Tibial artery (tissue), 4 donors: ENCODE data around the gene GPC6.

Experiments used
- DNase-seq, 2 donors: peaks; one replicate each; pipeline ENCODE4 v3.0.0-alpha.2; 2019
- H3K27ac ChIP-seq, 2 donors: fragments of 200-600 bp; sonication (generic) in 1 of 2; 1 replicate in 1 of 2; 2 replicates in 1 of 2; pipeline ENCODE4 v1.5.1; 2018 to 2019; ENCODE audit warnings: mild to moderate bottlenecking in 1 of 2
- H3K27me3 ChIP-seq, 2 donors: fragments of 200-600 bp; sonication (generic) in 1 of 2; one replicate each; pipeline versions ENCODE4 v1.5.1 to v1.6.0; 2016 to 2019
- H3K36me3 ChIP-seq, 3 donors: fragments of 200-600 bp; sonication (generic) in 2 of 3; one replicate each; pipeline ENCODE4 v1.5.1; 2016 to 2019; ENCODE audit warnings: mild to moderate bottlenecking in 2 of 3
- H3K4me1 ChIP-seq, 4 donors: fragments of 200-600 bp; sonication (generic) in 2 of 4; 1 replicate in 3 of 4; 2 replicates in 1 of 4; pipeline ENCODE4 v1.5.1; 2016 to 2019
- H3K4me3 ChIP-seq, 2 donors: fragments of 200-600 bp; sonication (generic) in 1 of 2; 1 replicate in 1 of 2; 2 replicates in 1 of 2; pipeline ENCODE4 v1.5.1; 2018 to 2019; ENCODE audit warnings: mild to moderate bottlenecking in 2 of 2
- H3K9me3 ChIP-seq, 3 donors: fragments of 200-600 bp; sonication (generic) in 1 of 3; one replicate each; pipeline ENCODE4 v1.5.1; 2016 to 2019
- CTCF ChIP-seq, 2 experiments: fragments of 200-600 bp in 1 of 2; fragments of 450-650 bp in 1 of 2; IDR thresholded peaks; one replicate each; pipeline ENCODE4 v1.5.1; 2017 to 2019; ENCODE audit warnings: antibody characterized with exemption in 2 of 2, mild to moderate bottlenecking in 1 of 2, moderate library complexity in 1 of 2
- intact Hi-C: fragments of 100-400 bp; cut with DNase I; formaldehyde crosslinking; loops from one replicate; pipeline ENCODE4 v1.15.0; 2023; ENCODE audit warnings: low total_unique reads

The GPC6 gene

DNA sequence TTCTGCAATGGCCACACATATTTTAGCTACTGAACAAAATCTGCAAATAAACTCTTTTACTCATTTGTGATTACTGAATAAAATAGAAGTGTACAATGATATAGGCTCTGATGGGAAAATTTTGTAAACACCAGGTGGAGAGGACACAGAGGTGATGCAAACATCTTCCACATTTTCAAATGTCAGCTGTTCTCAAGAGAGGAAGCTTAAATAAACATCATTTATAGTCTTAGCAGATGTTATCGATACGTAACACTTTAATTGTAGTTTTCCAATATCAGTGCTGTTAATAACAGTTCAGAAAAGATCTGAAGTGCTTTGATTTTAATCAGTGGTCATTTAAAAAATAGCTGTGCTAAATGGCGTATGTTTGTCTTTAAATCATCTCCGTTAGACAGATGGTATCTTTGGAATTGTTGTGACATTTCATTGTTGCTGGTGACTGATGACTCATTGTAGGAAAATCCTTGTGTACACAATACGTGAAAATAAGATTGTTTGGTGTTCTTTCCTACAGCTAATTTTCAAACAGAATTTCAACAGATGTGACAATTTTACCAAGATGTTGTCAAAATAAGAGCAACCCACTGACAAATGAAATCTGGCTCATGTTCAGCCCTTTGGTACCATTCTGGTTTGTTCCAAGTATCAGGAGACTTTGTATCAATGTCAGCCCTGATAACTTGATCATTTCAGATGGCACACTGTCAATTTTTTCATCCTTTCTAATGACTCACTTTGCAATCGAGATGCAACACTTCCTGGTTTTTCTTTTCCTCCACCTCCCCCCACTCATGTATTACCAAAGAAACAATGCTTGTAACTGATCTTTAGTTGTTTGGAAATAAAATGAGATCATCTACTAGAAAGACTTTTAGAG is 736.9 kb downstream of the GPC6 start:
- intact Hi-C loops = no loop called here
- Histone ChIP-seq H3K4me1 (peaks cover 0 to 8% (median 0%) of the 10 kb centered on the region in 4 donors), H3K36me3 (no peaks in the 10 kb centered on the region), H3K27me3 (no peaks in the 10 kb centered on the region), H3K27ac (no peak overlapping the region), H3K4me3 (no peak overlapping the region), H3K9me3 (no peaks in the 10 kb centered on the region)
- no peak for DNase-seq
- TF ChIP-seq CTCF (IDR thresholded peaks at IDR 0.05) = no peak

- no peak for TF ChIP-seq CTCF (IDR thresholded peaks at IDR 0.05)
- intact Hi-C loops = no loop called here
- Histone ChIP-seq H3K4me3 (no peak overlapping the region), H3K27me3 (no peaks in the 10 kb centered on the region), H3K27ac (no peak overlapping the region), H3K4me1 (peaks cover 0 to 8% (median 0%) of the 10 kb centered on the region in 4 donors), H3K9me3 (no peaks in the 10 kb centered on the region), H3K36me3 (no peaks in the 10 kb centered on the region)
- DNase-seq = no peak
Observed at GRCh38 chr13:93964146-93964512, 737.5 kb downstream of the GPC6 start.

GRCh38 chr13:93965587-93965986 is 739.0 kb downstream of the GPC6 start:
- DNase-seq = no peak
- no peak overlapping the region for H3K4me3 ChIP-seq
- H3K27me3 ChIP-seq = no peaks in the 10 kb centered on the region
- TF ChIP-seq CTCF (IDR thresholded peaks at IDR 0.05) = no peak
- H3K4me1 ChIP-seq = peaks cover 0 to 8% (median 0%) of the 10 kb centered on the region in 4 donors
- no peaks in the 10 kb centered on the region for H3K9me3 ChIP-seq
- H3K36me3 ChIP-seq = no peaks in the 10 kb centered on the region
- no peak overlapping the region for H3K27ac ChIP-seq
- intact Hi-C loops = no loop called here

DNA sequence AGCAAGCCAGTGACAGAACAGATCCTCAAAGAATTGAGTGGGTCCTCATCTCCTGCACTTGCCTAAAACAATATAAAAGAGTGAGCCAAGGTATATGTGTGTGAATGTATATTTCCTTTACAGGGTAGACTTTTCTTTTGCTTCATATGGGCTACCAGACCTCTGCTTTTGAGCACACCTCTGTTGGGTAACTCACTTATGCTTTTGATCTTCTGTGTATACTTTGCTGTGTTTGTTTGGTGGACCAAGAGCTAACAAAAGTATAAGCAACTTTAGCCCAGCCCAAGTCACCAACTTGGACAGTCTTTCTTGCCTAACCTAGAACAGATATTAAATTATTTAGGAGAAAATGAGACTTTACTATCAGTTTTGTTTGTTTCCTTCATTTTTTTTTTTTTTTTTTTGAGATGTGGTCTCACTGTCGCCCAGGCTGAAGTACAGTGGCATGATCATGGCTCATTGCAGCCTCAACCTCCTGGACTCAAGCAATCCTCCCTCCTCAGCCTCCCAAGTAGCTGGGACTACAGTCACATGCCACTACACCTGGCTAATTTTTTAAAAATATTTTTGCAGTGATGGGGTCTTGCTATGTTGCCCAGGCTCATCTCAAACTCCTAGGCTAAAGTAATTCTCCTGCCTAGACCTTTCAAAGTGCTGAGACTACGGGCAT is 739.8 kb downstream of the GPC6 start:
- peaks cover 0 to 8% (median 0%) of the 10 kb centered on the region in 4 donors for H3K4me1 ChIP-seq
- no peaks in the 10 kb centered on the region for H3K9me3 ChIP-seq
- TF ChIP-seq CTCF (IDR thresholded peaks at IDR 0.05) = no peak
- H3K27me3 ChIP-seq = no peaks in the 10 kb centered on the region
- no peaks in the 10 kb centered on the region for H3K36me3 ChIP-seq
- intact Hi-C loops = no loop called here
- H3K4me3 ChIP-seq = no peak overlapping the region
- no peak for DNase-seq
- H3K27ac ChIP-seq = no peak overlapping the region

DNA sequence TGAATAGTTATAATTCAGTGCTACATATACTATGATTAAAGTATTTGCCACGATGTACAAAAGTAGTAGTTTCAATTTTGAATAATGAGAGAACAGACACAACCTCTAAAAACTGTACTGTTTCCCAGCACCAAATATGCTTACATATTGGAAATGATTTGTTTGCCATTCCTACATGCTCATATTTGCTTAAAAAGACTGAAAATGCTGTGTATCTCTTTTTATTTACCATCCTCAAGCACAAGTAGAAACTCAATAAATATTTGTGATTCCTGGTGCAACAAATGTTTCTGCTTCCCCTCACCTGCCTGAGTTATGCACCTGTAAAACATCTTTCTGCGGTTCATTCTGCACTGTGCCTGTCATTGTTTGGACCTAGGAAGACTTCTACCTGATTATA is 740.7 kb downstream of the GPC6 start:
- H3K27me3 ChIP-seq = no peaks in the 10 kb centered on the region
- intact Hi-C loops = no loop called here
- H3K9me3 ChIP-seq = no peaks in the 10 kb centered on the region
- no peak overlapping the region for H3K27ac ChIP-seq
- no peak for DNase-seq
- H3K4me3 ChIP-seq = no peak overlapping the region
- no peaks in the 10 kb centered on the region for H3K36me3 ChIP-seq
- TF ChIP-seq CTCF (IDR thresholded peaks at IDR 0.05) = no peak
- H3K4me1 ChIP-seq = peaks cover 0 to 8% (median 0%) of the 10 kb centered on the region in 4 donors
